Activated T-cell treated with anti-CD3 and anti-CD28 coated beads for 48 hours (primary cell): ENCODE results near the gene HOXA13.

Experiments used
- DNase-seq: peaks from one replicate; pipeline ENCODE4 v3.0.0-alpha.2; 2020; ENCODE audit warnings: low read depth

HOXA13 gene

GRCh38 chr7:27181795-27182275 is 18.1 kb downstream of the HOXA13 start:
- DNase-seq, result no peak

- no peak for DNase-seq
Observed at GRCh38 chr7:27180431-27181420, 19.2 kb downstream of the HOXA13 start.

- peak; percentile 63 for DNase-seq
Observed at GRCh38 chr7:27179503-27180430, 20.1 kb downstream of the HOXA13 start.

- no peak for DNase-seq
Observed at GRCh38 chr7:27179030-27179429, 20.9 kb downstream of the HOXA13 start.

- no peak for DNase-seq
Observed at GRCh38 chr7:27178366-27178765, 21.5 kb downstream of the HOXA13 start.

- no peak for DNase-seq
Observed at GRCh38 chr7:27177795-27178320, 22.0 kb downstream of the HOXA13 start.

- no peak for DNase-seq
Observed at GRCh38 chr7:27176962-27177794, 22.7 kb downstream of the HOXA13 start.

GRCh38 chr7:27176524-27176845 is 23.4 kb downstream of the HOXA13 start:
- DNase-seq, result no peak

- DNase-seq, result no peak
Observed at GRCh38 chr7:27175626-27176523, 24.0 kb downstream of the HOXA13 start.

GRCh38 chr7:27174874-27175625 is 24.8 kb downstream of the HOXA13 start:
- no peak for DNase-seq

- no peak for DNase-seq
Observed at GRCh38 chr7:27173956-27174873, 25.7 kb downstream of the HOXA13 start, which contains the start of gene HOXA10. TSS of gene HOXA10 (minus strand) at chr7:27174320. CDS start at chr7:27174306, 14 bp downstream.

GRCh38 chr7:27173511-27173955 is 26.4 kb downstream of the HOXA13 start:
- no peak for DNase-seq

GRCh38 chr7:27172823-27173510 is 26.9 kb downstream of the HOXA13 start:
- DNase-seq, result no peak

GRCh38 chr7:27172315-27172774 is 27.5 kb downstream of the HOXA13 start:
- DNase-seq, result no peak

GRCh38 chr7:27171637-27172314 is 28.1 kb downstream of the HOXA13 start:
- DNase-seq, result no peak

GRCh38 chr7:27171325-27171636 is 28.6 kb downstream of the HOXA13 start:
- DNase-seq, result no peak
